ENCODE data around the gene CACNG3. TPM values are rescaled to one million over a fixed set of nuclear protein-coding genes. Genes with fewer than 3 reads are reported as not detected.
A peak's percentile ranks its signal among the peaks of the same experiment; 100 is the strongest.
"Not testable (repeated sequence)": the region's sequence is repeated elsewhere in the genome, so short reads cannot be mapped to it uniquely, and the experiment has no call there.

CACNG3 gene
- total and polyA plus RNA-seq, 8 donors = 0.09 TPM; not detected in 7

DNA sequence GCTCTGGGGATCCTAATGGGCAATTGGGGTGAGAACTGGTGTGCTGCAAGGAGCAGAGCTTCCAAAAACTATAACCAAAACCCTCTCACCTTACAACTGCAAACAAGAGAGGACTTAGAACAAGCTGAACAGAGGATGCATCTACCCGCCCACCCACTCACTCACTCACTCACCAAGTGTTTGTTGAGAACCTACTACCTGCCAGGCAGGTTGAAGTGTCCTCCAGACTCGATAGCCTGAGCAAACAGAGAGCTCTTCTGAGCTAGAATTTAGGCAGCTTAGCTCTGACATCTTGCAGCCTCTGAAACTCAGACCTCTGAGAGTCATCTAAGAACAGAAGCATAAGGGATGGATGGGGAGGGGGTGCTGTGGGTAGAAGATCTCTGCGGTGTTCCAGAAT, 41.2 kb downstream of the CACNG3 start:
- DNase-seq (peak in 2 of 4 donors; percentile 5 to 35), ATAC-seq (peak; percentile 83)
- Histone ChIP-seq H3K9me3 (no peaks in the 10 kb centered on the region), H3K27ac (no peak overlapping the region), H3K4me3 (no peak overlapping the region), H3K4me1 (no peaks in the 10 kb centered on the region), H3K36me3 (no peaks in the 10 kb centered on the region), H3K27me3 (peaks cover 0 to 29% of the 10 kb centered on the region in 2 donors)
- TF ChIP-seq, protein P1, sequence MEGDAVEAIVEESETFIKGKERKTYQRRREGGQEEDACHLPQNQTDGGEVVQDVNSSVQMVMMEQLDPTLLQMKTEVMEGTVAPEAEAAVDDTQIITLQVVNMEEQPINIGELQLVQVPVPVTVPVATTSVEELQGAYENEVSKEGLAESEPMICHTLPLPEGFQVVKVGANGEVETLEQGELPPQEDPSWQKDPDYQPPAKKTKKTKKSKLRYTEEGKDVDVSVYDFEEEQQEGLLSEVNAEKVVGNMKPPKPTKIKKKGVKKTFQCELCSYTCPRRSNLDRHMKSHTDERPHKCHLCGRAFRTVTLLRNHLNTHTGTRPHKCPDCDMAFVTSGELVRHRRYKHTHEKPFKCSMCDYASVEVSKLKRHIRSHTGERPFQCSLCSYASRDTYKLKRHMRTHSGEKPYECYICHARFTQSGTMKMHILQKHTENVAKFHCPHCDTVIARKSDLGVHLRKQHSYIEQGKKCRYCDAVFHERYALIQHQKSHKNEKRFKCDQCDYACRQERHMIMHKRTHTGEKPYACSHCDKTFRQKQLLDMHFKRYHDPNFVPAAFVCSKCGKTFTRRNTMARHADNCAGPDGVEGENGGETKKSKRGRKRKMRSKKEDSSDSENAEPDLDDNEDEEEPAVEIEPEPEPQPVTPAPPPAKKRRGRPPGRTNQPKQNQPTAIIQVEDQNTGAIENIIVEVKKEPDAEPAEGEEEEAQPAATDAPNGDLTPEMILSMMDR (IDR thresholded peaks at IDR 0.05) = no peak
- intact Hi-C loops (cut with DNase I) = no loop called here

DNA sequence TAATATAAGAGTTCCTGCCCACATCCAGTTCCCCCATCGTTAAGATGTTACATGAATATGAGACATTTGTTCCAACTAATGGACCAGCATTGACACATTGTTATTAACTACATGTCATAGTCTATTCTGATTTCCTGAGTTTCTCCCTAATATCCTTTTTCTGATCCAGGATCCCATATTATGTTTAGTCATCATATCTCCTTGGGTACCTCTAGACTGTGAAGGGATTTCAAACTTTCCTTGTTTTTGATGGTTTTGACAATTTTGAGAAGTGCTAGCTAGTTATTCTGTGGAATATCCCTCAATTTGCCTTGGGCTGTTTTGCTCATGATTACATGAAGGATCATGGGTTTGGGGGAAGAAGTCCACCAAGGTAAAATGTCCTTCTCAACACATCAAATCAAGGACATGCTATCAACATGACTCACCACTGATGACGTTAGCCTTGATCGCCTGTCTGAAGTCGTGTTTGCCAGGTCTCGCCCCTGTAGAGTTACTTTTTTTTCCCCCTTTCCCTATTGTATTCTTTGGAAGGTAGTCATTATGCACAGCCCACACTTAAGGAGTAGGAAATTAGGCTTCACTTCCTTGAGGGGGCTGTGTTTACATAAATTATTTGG, 42.5 kb downstream of the CACNG3 start:
- no peak for ATAC-seq
- no peak overlapping the region for H3K27ac ChIP-seq
- TF ChIP-seq, protein P1 (IDR thresholded peaks at IDR 0.05) = no peak
- no peaks in the 10 kb centered on the region for H3K36me3 ChIP-seq
- H3K4me1 ChIP-seq = no peaks in the 10 kb centered on the region
- H3K27me3 ChIP-seq = peaks cover 0 to 17% of the 10 kb centered on the region in 2 donors
- H3K4me3 ChIP-seq = no peak overlapping the region
- no peak for DNase-seq
- intact Hi-C loops (cut with DNase I) = no loop called here
- no peaks in the 10 kb centered on the region for H3K9me3 ChIP-seq

DNA sequence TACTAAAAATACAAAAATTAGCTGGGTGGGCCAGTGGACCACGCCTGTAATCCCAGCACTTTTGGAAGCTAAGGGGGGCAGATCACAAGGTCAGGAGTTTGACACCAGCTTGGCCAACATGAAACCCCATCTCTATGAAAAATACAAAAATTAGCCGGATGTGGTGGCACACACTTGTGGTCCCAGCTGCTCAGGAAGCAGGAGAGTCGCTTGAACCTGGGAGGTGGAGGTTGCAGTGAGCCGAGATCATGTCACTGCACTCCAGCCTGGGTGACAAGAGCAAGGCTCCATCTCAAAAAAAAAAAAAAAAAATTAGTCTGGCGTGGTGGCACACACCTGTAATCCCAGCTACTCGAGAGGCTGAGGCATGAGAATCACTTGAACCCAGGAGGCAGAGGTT, 44.6 kb downstream of the CACNG3 start:
- H3K27me3 ChIP-seq; H3K4me1 ChIP-seq; intact Hi-C loops (cut with DNase I); H3K9me3 ChIP-seq; H3K36me3 ChIP-seq; H3K4me3 ChIP-seq; H3K27ac ChIP-seq; DNase-seq; ATAC-seq: not testable (repeated sequence)

DNA sequence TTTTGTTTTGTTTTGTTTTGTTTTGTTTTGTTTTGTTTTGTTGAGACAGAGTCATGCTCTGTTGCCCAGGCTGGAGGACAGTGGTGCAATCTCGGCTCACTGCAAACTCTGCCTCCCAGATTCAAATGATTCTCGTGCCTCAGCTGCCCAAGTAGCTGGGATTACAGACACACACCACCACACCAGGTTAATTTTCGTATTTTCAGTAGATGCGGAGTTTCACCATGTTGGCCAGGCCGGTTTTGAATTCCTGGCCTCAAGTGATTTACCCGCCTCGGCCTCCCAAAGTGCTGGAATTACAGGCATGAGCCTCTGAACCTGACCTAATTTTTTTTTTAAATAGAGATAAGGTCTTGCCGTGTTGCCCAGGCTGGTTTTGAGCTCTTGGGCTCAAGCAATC, 46.5 kb downstream of the CACNG3 start:
- Histone ChIP-seq H3K27me3 (peaks cover 0 to 16% of the 10 kb centered on the region in 2 donors), H3K36me3 (no peaks in the 10 kb centered on the region), H3K4me1 (no peaks in the 10 kb centered on the region), H3K9me3 (no peaks in the 10 kb centered on the region), H3K27ac (no peak overlapping the region), H3K4me3 (no peak overlapping the region)
- no peak for ATAC-seq
- TF ChIP-seq, protein P1 (IDR thresholded peaks at IDR 0.05) = no peak
- intact Hi-C loops (cut with DNase I) = no loop called here
- DNase-seq = no peak

DNA sequence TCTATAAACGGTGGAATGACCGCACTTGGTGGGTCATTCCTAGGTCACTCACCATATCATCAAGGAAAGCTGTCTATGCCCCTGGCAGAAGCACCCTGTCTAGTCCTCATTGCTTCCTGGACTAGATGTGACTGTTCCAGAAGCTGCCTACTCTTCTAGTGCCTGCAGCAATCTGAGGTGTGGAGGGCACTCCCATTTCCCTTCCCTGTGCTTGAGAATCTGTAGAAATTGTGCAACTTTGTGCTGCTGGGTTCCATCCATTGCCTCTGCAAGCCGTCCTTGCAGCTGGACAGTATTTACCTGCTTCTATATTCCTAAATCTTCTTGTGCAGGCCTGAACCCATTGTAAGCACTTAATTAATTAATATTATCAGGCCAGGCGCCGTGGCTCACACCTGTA, 52.1 kb downstream of the CACNG3 start:
- ATAC-seq (peak; percentile 16), DNase-seq (no peak)
- Histone ChIP-seq H3K9me3 (no peaks in the 10 kb centered on the region), H3K4me1 (no peaks in the 10 kb centered on the region), H3K27ac (no peak overlapping the region), H3K27me3 (peaks cover 0 to 16% of the 10 kb centered on the region in 2 donors), H3K36me3 (no peaks in the 10 kb centered on the region), H3K4me3 (no peak overlapping the region)
- intact Hi-C loops (cut with DNase I) = no loop called here
- TF ChIP-seq, protein P1 (IDR thresholded peaks at IDR 0.05) = no peak

Data from left lung (tissue), 10 donors.